Fibroblast of lung (primary cell): ENCODE results near the gene CTNNAL1.

ENCODE experiments used
- EZH2 ChIP-seq: IDR thresholded peaks from 2 replicates; pipeline ENCODE4 v1.5.1; 2012; ENCODE audit warnings: low read length, control low read depth, mild to moderate bottlenecking; ENCODE audit errors: missing control alignments
- TF ChIP-seq, protein P1 (sequence below), 2 donors: IDR thresholded peaks in 1 of 2; conservative IDR thresholded peaks in 1 of 2; 1 replicate in 1 of 2; 2 replicates in 1 of 2; pipeline ENCODE4 v1.5.1; 2011 to 2012; ENCODE audit warnings: low read length in 2 of 2, control low read depth in 1 of 2, inconsistent platforms in 1 of 2, low read depth in 1 of 2, mild to moderate bottlenecking in 1 of 2

GRCh38 chr9:109012876-109013678 lies at the start of gene CTNNAL1:
- TF ChIP-seq, protein P1, sequence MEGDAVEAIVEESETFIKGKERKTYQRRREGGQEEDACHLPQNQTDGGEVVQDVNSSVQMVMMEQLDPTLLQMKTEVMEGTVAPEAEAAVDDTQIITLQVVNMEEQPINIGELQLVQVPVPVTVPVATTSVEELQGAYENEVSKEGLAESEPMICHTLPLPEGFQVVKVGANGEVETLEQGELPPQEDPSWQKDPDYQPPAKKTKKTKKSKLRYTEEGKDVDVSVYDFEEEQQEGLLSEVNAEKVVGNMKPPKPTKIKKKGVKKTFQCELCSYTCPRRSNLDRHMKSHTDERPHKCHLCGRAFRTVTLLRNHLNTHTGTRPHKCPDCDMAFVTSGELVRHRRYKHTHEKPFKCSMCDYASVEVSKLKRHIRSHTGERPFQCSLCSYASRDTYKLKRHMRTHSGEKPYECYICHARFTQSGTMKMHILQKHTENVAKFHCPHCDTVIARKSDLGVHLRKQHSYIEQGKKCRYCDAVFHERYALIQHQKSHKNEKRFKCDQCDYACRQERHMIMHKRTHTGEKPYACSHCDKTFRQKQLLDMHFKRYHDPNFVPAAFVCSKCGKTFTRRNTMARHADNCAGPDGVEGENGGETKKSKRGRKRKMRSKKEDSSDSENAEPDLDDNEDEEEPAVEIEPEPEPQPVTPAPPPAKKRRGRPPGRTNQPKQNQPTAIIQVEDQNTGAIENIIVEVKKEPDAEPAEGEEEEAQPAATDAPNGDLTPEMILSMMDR (conservative IDR thresholded peaks at IDR 0.05 in 1 of 2, IDR thresholded peaks at IDR 0.05 in 1 of 2; ENCODE audit: low read depth in 1 of 2, low read length in 2 of 2) = no peak
- no peak for TF ChIP-seq EZH2
